Esophagus muscularis mucosa (tissue), 4 donors: ENCODE measurements around the gene DIP2C.

Experiments used
- CTCF ChIP-seq, 3 experiments: fragments of 200-600 bp in 2 of 3; fragments of 450-650 bp in 1 of 3; sonication (generic) in 2 of 3; IDR thresholded peaks; one replicate each; pipeline ENCODE4 v1.5.1; 2017 to 2019; ENCODE audit warnings: antibody characterized with exemption in 3 of 3, mild to moderate bottlenecking in 2 of 3, moderate library complexity in 1 of 3
- EP300 ChIP-seq: sonication (generic); formaldehyde crosslinking; IDR thresholded peaks from one replicate; pipeline ENCODE4 v1.6.1; 2017; ENCODE audit warnings: antibody characterized with exemption
- POLR2A ChIP-seq: fragments of 450-650 bp; IDR thresholded peaks from one replicate; pipeline ENCODE4 v1.6.1; 2017; ENCODE audit warnings: antibody characterized with exemption, moderate library complexity, mild to moderate bottlenecking, low read depth
- POLR2AphosphoS5 ChIP-seq, 2 donors: sonication (generic); formaldehyde crosslinking; IDR thresholded peaks; one replicate each; pipeline ENCODE4 v1.6.1; 2017; ENCODE audit warnings: antibody characterized with exemption in 2 of 2

- TF ChIP-seq POLR2A (no peak), CTCF (IDR thresholded peaks at IDR 0.05) (no peak), POLR2AphosphoS5 (IDR thresholded peaks at IDR 0.05) (no peak), EP300 (no peak)
Measured at GRCh38 chr10:436911-437665, 252.4 kb downstream of the DIP2C start.
